H9 (cell line): ENCODE data around the gene TSHB. TPM values are rescaled to one million over a fixed set of nuclear protein-coding genes. Genes with fewer than 3 reads are reported as not detected.

Experiments used
- DNase-seq: peaks from one replicate; pipeline ENCODE4 v3.0.0-alpha.2; 2017
- H2AFZ ChIP-seq: one replicate; pipeline ENCODE4 v1.6.1; 2013; ENCODE audit warnings: mild to moderate bottlenecking, low read length, control low read depth, moderate library complexity
- H2AK5ac ChIP-seq: 2 replicates; pipeline ENCODE4 v1.6.1; 2013; ENCODE audit warnings: low read length, control low read depth, mixed read lengths; ENCODE audit not compliant: insufficient read length
- H2BK120ac ChIP-seq: one replicate; pipeline ENCODE4 v1.6.1; 2013; ENCODE audit warnings: low read depth, mild to moderate bottlenecking, low read length, control low read depth, inconsistent platforms; ENCODE audit not compliant: poor library complexity, severe bottlenecking
- H2BK12ac ChIP-seq: 2 replicates; pipeline ENCODE4 v1.6.1; 2013; ENCODE audit warnings: low read length, control low read depth, mixed read lengths, low read depth; ENCODE audit not compliant: insufficient read length
- H2BK15ac ChIP-seq: 2 replicates; pipeline ENCODE4 v1.6.1; 2013; ENCODE audit warnings: low read depth, low read length, control low read depth
- H2BK20ac ChIP-seq: one replicate; pipeline ENCODE4 v1.6.1; 2013; ENCODE audit warnings: low read depth, mild to moderate bottlenecking, low read length, control low read depth, inconsistent platforms; ENCODE audit not compliant: poor library complexity, severe bottlenecking
- H2BK5ac ChIP-seq: 2 replicates; pipeline ENCODE4 v1.6.1; 2013; ENCODE audit warnings: low read length, control low read depth, mixed read lengths; ENCODE audit not compliant: insufficient read length
- H3K14ac ChIP-seq: 2 replicates; pipeline ENCODE4 v1.6.1; 2013; ENCODE audit warnings: low read length, control low read depth; ENCODE audit not compliant: insufficient read depth
- H3K18ac ChIP-seq: 2 replicates; pipeline ENCODE4 v1.6.1; 2013; ENCODE audit warnings: low read depth, mild to moderate bottlenecking, mixed read lengths, low read length, control low read depth; ENCODE audit not compliant: insufficient read length
- H3K23ac ChIP-seq: 2 replicates; pipeline ENCODE4 v1.6.1; 2013; ENCODE audit warnings: low read length, control low read depth, mixed read lengths, low read depth; ENCODE audit not compliant: insufficient read length
- H3K23me2 ChIP-seq: 2 replicates; pipeline ENCODE4 v1.6.1; 2013; ENCODE audit warnings: low read depth, mild to moderate bottlenecking, mixed read lengths, low read length, control low read depth; ENCODE audit not compliant: insufficient read length, poor library complexity, severe bottlenecking
- H3K27ac ChIP-seq: 2 replicates; pipeline ENCODE4 v1.5.1; 2013; ENCODE audit warnings: low read length, control low read depth, mixed read lengths, low read depth; ENCODE audit not compliant: insufficient read length
- H3K27me3 ChIP-seq: 2 replicates; pipeline ENCODE4 v1.6.1; 2013; ENCODE audit warnings: low read length, control low read depth, inconsistent platforms; ENCODE audit not compliant: insufficient read depth
- H3K4ac ChIP-seq: 2 replicates; pipeline ENCODE4 v1.6.1; 2013; ENCODE audit warnings: low read depth, mild to moderate bottlenecking, control low read depth, inconsistent platforms, low read length, moderate library complexity
- H3K4me1 ChIP-seq: 2 replicates; pipeline ENCODE4 v1.6.1; 2013; ENCODE audit warnings: low read length, control low read depth, inconsistent platforms; ENCODE audit not compliant: insufficient read depth
- H3K4me2 ChIP-seq: 2 replicates; pipeline ENCODE4 v1.6.1; 2013; ENCODE audit warnings: low read length, control low read depth, mixed read lengths; ENCODE audit not compliant: insufficient read length, insufficient read depth
- H3K56ac ChIP-seq: 2 replicates; pipeline ENCODE4 v1.6.1; 2013; ENCODE audit warnings: low read depth, mild to moderate bottlenecking, mixed read lengths, low read length, control low read depth; ENCODE audit not compliant: insufficient read length
- H3K79me1 ChIP-seq: 2 replicates; pipeline ENCODE4 v1.6.1; 2013; ENCODE audit warnings: low read depth, mild to moderate bottlenecking, moderate library complexity, low read length, control low read depth, inconsistent platforms; ENCODE audit not compliant: insufficient read depth, poor library complexity, severe bottlenecking
- H3K79me2 ChIP-seq: 2 replicates; pipeline ENCODE4 v1.6.1; 2013; ENCODE audit warnings: low read length, control low read depth, inconsistent platforms; ENCODE audit not compliant: insufficient read depth
- H3K9ac ChIP-seq: 2 replicates; pipeline ENCODE4 v1.6.1; 2013; ENCODE audit warnings: low read length, control low read depth, mixed read lengths; ENCODE audit not compliant: insufficient read length; ENCODE audit errors: extremely low read depth
- H3K9me3 ChIP-seq: one replicate; pipeline ENCODE4 v1.6.1; 2013; ENCODE audit warnings: low read depth, low read length, inconsistent platforms; ENCODE audit not compliant: control insufficient read depth
- H3T11ph ChIP-seq: one replicate; pipeline ENCODE4 v1.6.1; 2013; ENCODE audit warnings: mild to moderate bottlenecking, low read length, control low read depth, inconsistent platforms
- H4K20me1 ChIP-seq: one replicate; pipeline ENCODE4 v1.6.1; 2013; ENCODE audit not compliant: control insufficient read depth, insufficient read length, insufficient read depth
- H4K5ac ChIP-seq: 2 replicates; pipeline ENCODE4 v1.6.1; 2013; ENCODE audit warnings: low read depth, mild to moderate bottlenecking, mixed read lengths, low read length, control low read depth; ENCODE audit not compliant: insufficient read length
- H4K8ac ChIP-seq: replicated peaks from 2 replicates; pipeline ENCODE4 v1.6.1; 2013; ENCODE audit warnings: low read length, control low read depth, mixed read lengths, low read depth; ENCODE audit not compliant: insufficient read length
- H4K91ac ChIP-seq: 2 replicates; pipeline ENCODE4 v1.6.1; 2013; ENCODE audit warnings: low read depth, mild to moderate bottlenecking, moderate library complexity, mixed read lengths, low read length, control low read depth; ENCODE audit not compliant: insufficient read length
- H3K27ac Mint-ChIP-seq, 3 experiments: 2 replicates in 2 of 3; 3 replicates in 1 of 3; pipeline ENCODE4 v1.8.0; 2020 to 2021; ENCODE audit warnings: mixed read lengths in 3 of 3, mild to moderate bottlenecking in 1 of 3, moderate library complexity in 1 of 3
- H3K27me3 Mint-ChIP-seq: 2 replicates; pipeline ENCODE4 v1.8.0; 2021; ENCODE audit warnings: low read depth, mild to moderate bottlenecking, moderate library complexity, mixed read lengths
- H3K36me3 Mint-ChIP-seq, 3 experiments: 2 replicates in 2 of 3; 3 replicates in 1 of 3; pipeline ENCODE4 v1.8.0; 2020 to 2021; ENCODE audit warnings: low read depth in 3 of 3, mixed read lengths in 3 of 3; ENCODE audit not compliant: insufficient read depth in 1 of 3
- H3K4me1 Mint-ChIP-seq, 2 experiments: 2 replicates each; pipeline ENCODE4 v1.8.0; 2020; ENCODE audit warnings: mixed read lengths in 2 of 2
- H3K4me3 Mint-ChIP-seq, 2 experiments: 2 replicates in 1 of 2; 3 replicates in 1 of 2; pipeline ENCODE4 v1.8.0; 2020 to 2021; ENCODE audit warnings: mild to moderate bottlenecking in 2 of 2, mixed read lengths in 2 of 2, moderate library complexity in 1 of 2
- H3K9me3 Mint-ChIP-seq, 2 experiments: 2 replicates in 1 of 2; 3 replicates in 1 of 2; pipeline ENCODE4 v1.8.0; 2020; ENCODE audit warnings: mild to moderate bottlenecking in 2 of 2, mixed read lengths in 2 of 2, moderate library complexity in 1 of 2
- WGBS: extraction: QIAGEN DNeasy Blood & Tissue Kit; methylation state at CpG from one replicate; pipeline ENCODE4 v1.1.7; 2013; ENCODE audit warnings: missing lambda C conversion rate, low lambda C conversion rate, mixed read lengths; ENCODE audit not compliant: insufficient read length; ENCODE audit errors: extremely low coverage; 5-methylcytosine and 5-hydroxymethylcytosine counted together
- total RNA-seq: library from RNA; stranded (reverse); gene quantifications from 2 replicates; pipeline ENCODE4 v1.2.1, GENCODE V29; 2021
- TF ChIP-seq, protein P1 (sequence below): fragments of 200-600 bp; sonication (generic); conservative IDR thresholded peaks from 3 replicates; pipeline ENCODE4 v1.8.0; 2021; ENCODE audit warnings: antibody characterized with exemption, mild to moderate bottlenecking

Gene TSHB
- total RNA-seq, 1 experiment from 2014 or later, result not detected

DNA sequence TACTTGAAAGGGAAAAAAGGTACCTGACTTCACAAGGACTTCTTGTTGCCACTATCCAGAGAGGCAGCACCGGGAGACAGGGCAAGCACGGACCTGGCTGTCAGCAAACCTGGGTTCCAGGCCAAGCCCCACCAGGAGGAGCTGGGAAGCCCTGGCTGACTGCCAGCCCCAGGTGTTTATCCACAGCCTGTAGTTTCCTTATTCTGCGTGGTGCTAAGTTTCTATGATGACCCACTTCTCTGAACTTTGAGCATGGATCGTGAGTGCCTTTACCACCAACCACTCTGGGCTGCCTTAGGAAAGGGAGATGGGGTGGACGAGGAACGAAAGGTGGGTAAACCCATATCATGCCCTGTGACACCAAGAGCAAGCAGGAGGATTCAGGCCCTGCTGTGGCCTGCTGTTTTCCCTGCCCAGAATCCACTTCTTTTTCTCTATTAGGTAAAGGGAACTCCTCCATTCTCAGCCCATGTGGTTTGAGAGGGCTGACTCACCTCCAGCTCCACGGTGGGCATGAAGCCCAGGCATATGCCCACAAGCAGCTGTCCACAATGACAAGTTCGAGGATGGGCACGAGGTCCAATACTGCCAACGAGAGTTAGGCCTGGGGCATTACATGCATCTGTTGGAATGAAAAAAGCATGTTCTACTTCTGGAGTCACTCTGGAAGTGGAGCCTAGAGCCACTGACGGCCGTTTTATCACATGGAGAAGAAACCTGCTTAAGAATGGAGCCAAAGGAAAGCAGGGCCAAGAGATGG is 39.4 kb downstream of the TSHB start:
- Histone ChIP-seq H4K91ac (no peak overlapping the region), H2AK5ac (no peak overlapping the region), H3K18ac (no peak overlapping the region), H4K8ac (no peak overlapping the region), H2BK15ac (no peak overlapping the region), H2BK120ac (no peak overlapping the region), H3K23ac (no peak overlapping the region), H4K5ac (no peak overlapping the region), H3K23me2 (no peaks in the 10 kb centered on the region), H3K79me1 (no peaks in the 10 kb centered on the region), H3T11ph (no peak overlapping the region), H2BK20ac (no peak overlapping the region), H3K9me3 (no peaks in the 10 kb centered on the region), H4K20me1 (no peaks in the 10 kb centered on the region), H3K4me1 (no peaks in the 10 kb centered on the region), H3K56ac (no peak overlapping the region), H2AFZ (no peak overlapping the region), H3K14ac (no peak overlapping the region), H2BK12ac (no peak overlapping the region), H3K4ac (no peak overlapping the region), H3K27ac (no peak overlapping the region), H3K79me2 (no peaks in the 10 kb centered on the region), H3K27me3 (no peaks in the 10 kb centered on the region), H2BK5ac (no peak overlapping the region), H3K4me2 (no peak overlapping the region), H3K9ac (no peak overlapping the region)
- TF ChIP-seq, protein P1, sequence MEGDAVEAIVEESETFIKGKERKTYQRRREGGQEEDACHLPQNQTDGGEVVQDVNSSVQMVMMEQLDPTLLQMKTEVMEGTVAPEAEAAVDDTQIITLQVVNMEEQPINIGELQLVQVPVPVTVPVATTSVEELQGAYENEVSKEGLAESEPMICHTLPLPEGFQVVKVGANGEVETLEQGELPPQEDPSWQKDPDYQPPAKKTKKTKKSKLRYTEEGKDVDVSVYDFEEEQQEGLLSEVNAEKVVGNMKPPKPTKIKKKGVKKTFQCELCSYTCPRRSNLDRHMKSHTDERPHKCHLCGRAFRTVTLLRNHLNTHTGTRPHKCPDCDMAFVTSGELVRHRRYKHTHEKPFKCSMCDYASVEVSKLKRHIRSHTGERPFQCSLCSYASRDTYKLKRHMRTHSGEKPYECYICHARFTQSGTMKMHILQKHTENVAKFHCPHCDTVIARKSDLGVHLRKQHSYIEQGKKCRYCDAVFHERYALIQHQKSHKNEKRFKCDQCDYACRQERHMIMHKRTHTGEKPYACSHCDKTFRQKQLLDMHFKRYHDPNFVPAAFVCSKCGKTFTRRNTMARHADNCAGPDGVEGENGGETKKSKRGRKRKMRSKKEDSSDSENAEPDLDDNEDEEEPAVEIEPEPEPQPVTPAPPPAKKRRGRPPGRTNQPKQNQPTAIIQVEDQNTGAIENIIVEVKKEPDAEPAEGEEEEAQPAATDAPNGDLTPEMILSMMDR, result no peak
- H3K36me3 Mint-ChIP-seq, result no peaks in the 10 kb centered on the region
- no peak for DNase-seq
- H3K27me3 Mint-ChIP-seq, result no peaks in the 10 kb centered on the region
- no peaks in the 10 kb centered on the region for H3K9me3 Mint-ChIP-seq
- H3K4me1 Mint-ChIP-seq, result peaks cover 12% of the 10 kb centered on the region in 2 experiments; a peak in 3 of 4 replicates
- no peak overlapping the region for H3K27ac Mint-ChIP-seq
- H3K4me3 Mint-ChIP-seq, result no peak overlapping the region
- WGBS, result no CpG with 5 or more reads among the region's 12 CpGs
